ENCODE measurements around the gene GPD1.

DNA sequence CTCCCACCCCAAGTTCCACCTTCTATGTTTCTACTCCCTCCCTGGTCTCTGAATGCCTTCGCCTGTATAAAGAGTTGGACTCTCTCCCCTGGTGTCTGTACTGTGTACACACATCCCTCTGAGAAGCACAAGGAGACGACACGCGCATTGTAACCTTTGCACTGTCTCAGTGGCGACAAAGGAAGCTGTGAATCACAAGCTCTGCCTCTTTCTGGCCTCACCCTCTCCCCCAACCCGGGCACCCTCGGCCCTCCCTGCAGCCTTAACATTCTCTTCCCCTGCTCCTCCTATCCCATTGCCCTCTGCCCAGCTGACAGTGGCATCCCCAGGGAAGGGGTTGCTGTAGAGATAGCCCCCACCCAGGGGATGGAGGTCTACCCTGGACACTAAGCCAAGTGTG lies 21.2 kb upstream of the GPD1 start:
- TF ChIP-seq, protein P1, sequence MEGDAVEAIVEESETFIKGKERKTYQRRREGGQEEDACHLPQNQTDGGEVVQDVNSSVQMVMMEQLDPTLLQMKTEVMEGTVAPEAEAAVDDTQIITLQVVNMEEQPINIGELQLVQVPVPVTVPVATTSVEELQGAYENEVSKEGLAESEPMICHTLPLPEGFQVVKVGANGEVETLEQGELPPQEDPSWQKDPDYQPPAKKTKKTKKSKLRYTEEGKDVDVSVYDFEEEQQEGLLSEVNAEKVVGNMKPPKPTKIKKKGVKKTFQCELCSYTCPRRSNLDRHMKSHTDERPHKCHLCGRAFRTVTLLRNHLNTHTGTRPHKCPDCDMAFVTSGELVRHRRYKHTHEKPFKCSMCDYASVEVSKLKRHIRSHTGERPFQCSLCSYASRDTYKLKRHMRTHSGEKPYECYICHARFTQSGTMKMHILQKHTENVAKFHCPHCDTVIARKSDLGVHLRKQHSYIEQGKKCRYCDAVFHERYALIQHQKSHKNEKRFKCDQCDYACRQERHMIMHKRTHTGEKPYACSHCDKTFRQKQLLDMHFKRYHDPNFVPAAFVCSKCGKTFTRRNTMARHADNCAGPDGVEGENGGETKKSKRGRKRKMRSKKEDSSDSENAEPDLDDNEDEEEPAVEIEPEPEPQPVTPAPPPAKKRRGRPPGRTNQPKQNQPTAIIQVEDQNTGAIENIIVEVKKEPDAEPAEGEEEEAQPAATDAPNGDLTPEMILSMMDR (IDR thresholded peaks at IDR 0.05; ENCODE audit: low read length), result no peak
- no peak for TF ChIP-seq EZH2 (IDR thresholded peaks at IDR 0.05; ENCODE audit: borderline replicate concordance, low read length)
